ENCODE measurements around the gene PXMP4.
A peak's percentile ranks its signal among the peaks of the same experiment; 100 is the strongest.

Gene PXMP4

GRCh38 chr20:33693289-33693688, 26.8 kb downstream of the PXMP4 start:
- TF ChIP-seq ZFX (IDR thresholded peaks at IDR 0.05) = no peak
- TF ChIP-seq, protein P1, sequence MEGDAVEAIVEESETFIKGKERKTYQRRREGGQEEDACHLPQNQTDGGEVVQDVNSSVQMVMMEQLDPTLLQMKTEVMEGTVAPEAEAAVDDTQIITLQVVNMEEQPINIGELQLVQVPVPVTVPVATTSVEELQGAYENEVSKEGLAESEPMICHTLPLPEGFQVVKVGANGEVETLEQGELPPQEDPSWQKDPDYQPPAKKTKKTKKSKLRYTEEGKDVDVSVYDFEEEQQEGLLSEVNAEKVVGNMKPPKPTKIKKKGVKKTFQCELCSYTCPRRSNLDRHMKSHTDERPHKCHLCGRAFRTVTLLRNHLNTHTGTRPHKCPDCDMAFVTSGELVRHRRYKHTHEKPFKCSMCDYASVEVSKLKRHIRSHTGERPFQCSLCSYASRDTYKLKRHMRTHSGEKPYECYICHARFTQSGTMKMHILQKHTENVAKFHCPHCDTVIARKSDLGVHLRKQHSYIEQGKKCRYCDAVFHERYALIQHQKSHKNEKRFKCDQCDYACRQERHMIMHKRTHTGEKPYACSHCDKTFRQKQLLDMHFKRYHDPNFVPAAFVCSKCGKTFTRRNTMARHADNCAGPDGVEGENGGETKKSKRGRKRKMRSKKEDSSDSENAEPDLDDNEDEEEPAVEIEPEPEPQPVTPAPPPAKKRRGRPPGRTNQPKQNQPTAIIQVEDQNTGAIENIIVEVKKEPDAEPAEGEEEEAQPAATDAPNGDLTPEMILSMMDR (conservative IDR thresholded peaks at IDR 0.05) = no peak
- no peak overlapping the region for H3K27ac ChIP-seq

- no peak overlapping the region for H3K27ac ChIP-seq
- TF ChIP-seq, protein P1 (conservative IDR thresholded peaks at IDR 0.05) = no peak
- TF ChIP-seq ZFX (IDR thresholded peaks at IDR 0.05) = no peak
Observed at GRCh38 chr20:33689973-33690372, 30.1 kb downstream of the PXMP4 start.

DNA sequence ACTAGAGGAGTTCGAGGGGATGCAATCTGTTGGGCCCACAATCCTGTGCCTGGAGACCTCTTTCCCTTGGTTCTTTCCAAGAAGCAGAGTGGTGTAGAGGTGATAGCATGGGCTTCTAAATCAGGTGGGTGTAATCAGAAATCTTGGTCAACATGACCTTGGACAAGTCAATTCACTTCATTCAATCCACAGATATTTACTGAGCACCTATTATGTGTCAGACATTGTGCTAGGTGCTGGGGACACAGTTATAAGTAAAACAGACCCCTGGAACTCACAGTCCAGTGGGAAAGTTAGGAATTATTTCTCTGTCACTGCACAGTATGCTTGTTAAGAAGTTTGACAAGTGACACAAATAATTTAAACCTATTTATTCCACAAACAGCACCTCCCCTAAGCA, 30.6 kb downstream of the PXMP4 start:
- TF ChIP-seq, protein P1 (conservative IDR thresholded peaks at IDR 0.05) = no peak
- TF ChIP-seq ZFX (IDR thresholded peaks at IDR 0.05) = no peak
- H3K27ac ChIP-seq = peak overlapping the region; percentile 25; the same call in 1 of the 2 replicates

GRCh38 chr20:33688938-33689424, 31.1 kb downstream of the PXMP4 start:
- TF ChIP-seq ZFX (IDR thresholded peaks at IDR 0.05) = no peak
- TF ChIP-seq, protein P1 (conservative IDR thresholded peaks at IDR 0.05) = no peak
- peak overlapping the region; percentile 25; the same call in 1 of the 2 replicates for H3K27ac ChIP-seq

DNA sequence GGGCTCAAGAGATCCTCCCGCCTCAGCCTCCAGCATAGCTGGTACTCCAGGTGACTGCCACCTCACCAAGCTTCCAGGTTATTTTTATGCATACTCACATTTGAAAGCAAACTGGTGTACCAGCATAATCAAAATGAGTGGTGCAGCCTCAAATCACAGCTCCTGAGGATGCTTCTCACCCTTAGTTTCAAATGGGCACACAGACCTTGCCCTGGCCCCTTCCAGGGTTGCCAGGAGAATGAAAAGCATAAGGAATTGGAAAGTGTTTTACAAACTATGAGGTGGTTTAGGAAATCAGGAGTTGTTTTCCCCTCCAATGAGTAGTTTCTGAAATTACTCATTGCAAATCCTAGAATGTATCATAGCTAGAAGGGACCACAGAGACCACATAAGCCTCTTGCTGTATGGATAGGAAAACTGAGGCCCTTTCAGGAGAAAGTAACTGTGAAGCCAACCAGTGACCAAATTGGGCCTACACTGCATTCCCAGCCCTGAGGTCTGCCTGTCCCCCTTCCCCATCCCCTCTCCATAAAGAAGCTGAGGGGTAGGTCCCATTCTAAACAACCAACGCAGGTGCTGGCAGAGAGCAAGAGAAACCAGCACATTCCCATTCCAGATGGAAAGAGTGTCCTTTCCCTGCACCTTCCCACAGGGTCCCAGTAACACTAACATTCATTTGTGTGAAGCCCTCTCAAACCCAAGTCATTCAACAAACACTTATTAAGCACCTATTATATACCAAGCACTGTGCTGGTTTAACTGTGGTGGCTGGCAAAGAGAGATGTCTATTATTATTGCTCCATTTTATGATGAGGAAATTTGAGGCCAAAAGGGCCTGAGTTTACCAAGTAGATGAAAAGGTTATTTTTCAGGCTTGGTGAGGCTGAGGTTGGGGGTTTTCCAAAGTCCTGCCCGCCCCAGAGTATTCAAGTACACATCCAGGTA, 31.8 kb downstream of the PXMP4 start:
- TF ChIP-seq ZFX (IDR thresholded peaks at IDR 0.05) = no peak
- TF ChIP-seq, protein P1 (conservative IDR thresholded peaks at IDR 0.05) = no peak
- peak overlapping the region; percentile 25; the same call in 1 of the 2 replicates for H3K27ac ChIP-seq

GRCh38 chr20:33687370-33687915, 32.7 kb downstream of the PXMP4 start:
- H3K27ac ChIP-seq = peak overlapping the region; percentile 72
- TF ChIP-seq, protein P1 (conservative IDR thresholded peaks at IDR 0.05) = no peak
- TF ChIP-seq ZFX (IDR thresholded peaks at IDR 0.05) = no peak

DNA sequence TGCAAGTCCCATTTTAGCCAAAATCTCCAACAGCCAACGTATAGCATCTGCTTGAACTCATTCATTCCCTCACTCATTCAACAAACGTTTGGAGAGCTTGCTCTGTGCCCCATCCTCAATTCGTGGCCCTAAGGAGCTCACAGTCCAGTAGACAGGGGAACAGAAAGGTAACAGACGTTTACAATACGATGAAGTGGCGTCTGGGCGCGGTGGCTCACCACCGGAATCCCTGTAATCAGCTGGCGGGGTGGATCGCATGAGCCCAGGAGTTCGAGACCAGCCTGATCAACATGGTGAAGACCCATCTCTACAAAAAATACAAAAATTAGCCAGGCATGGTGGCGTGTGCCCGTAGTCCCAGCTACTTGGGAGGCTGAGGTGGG, 33.1 kb downstream of the PXMP4 start:
- H3K27ac ChIP-seq = peak overlapping the region; percentile 72

More for the DNA sequence above, 33.1 kb downstream of the PXMP4 start:
- TF ChIP-seq, protein P1 (conservative IDR thresholded peaks at IDR 0.05) = no peak
- TF ChIP-seq ZFX (IDR thresholded peaks at IDR 0.05) = no peak

Data from C4-2B (cell line).